Activated T-cell treated with anti-CD3 and anti-CD28 coated beads, Interleukin-2, amount 50 U/mL, for 72 hours (primary cell): ENCODE data around the gene TSFM. TPM values are rescaled to one million over a fixed set of nuclear protein-coding genes. Genes with fewer than 3 reads are reported as not detected.
A peak's percentile ranks its signal among the peaks of the same experiment; 100 is the strongest.

Source experiments
- ATAC-seq, 2 donors: fragments of 150-1000 bp; cut with Tn5 transposase; replicated peaks in 1 of 2; 2 replicates each; pipeline ENCODE4 v1.10.0; 2021; ENCODE audit warnings: moderate library complexity in 2 of 2, mild to moderate bottlenecking in 1 of 2
- DNase-seq, 2 donors: peaks; one replicate each; pipeline ENCODE4 v3.0.0; 2021 to 2022; ENCODE audit warnings: mixed read lengths in 1 of 2
- H3K27ac Mint-ChIP-seq: one replicate; pipeline ENCODE4 v1.8.0; 2022; ENCODE audit warnings: mild to moderate bottlenecking, moderate library complexity, mixed read lengths
- H3K27me3 Mint-ChIP-seq: one replicate; pipeline ENCODE4 v1.8.0; 2022; ENCODE audit warnings: low read depth, mixed read lengths
- H3K36me3 Mint-ChIP-seq, 2 donors: one replicate each; pipeline ENCODE4 v1.8.0; 2022; ENCODE audit warnings: mixed read lengths in 2 of 2, mild to moderate bottlenecking in 1 of 2; ENCODE audit not compliant: insufficient read depth in 2 of 2
- H3K4me1 Mint-ChIP-seq: one replicate; pipeline ENCODE4 v1.8.0; 2022; ENCODE audit warnings: low read depth, mixed read lengths
- H3K4me3 Mint-ChIP-seq, 2 donors: one replicate each; pipeline ENCODE4 v1.8.0; 2022; ENCODE audit warnings: mild to moderate bottlenecking in 2 of 2, mixed read lengths in 2 of 2, moderate library complexity in 2 of 2
- H3K9me3 Mint-ChIP-seq, 2 donors: one replicate each; pipeline ENCODE4 v1.8.0; 2022; ENCODE audit warnings: mixed read lengths in 2 of 2
- total RNA-seq, 2 donors: library from RNA; stranded (reverse); gene quantifications; one replicate each; pipeline ENCODE4 v1.2.3, GENCODE V29; 2022

Gene TSFM
- total RNA-seq, 2 donors from 2014 or later: 30.4 to 30.9 TPM

- no peak for ATAC-seq
- Mint-ChIP-seq H3K4me1 (peaks cover 20% of the 10 kb centered on the region), H3K4me3 (no peak overlapping the region), H3K9me3 (no peaks in the 10 kb centered on the region), H3K36me3 (peaks cover 1 to 13% of the 10 kb centered on the region in 2 donors), H3K27me3 (no peaks in the 10 kb centered on the region), H3K27ac (peak overlapping the region; percentile 97)
- DNase-seq: no peak
Observed at GRCh38 chr12:57781244-57781643, 1.3 kb upstream of the TSFM start.

GRCh38 chr12:57781801-57782200, 786 bp upstream of the TSFM start:
- no peak for DNase-seq
- ATAC-seq: no peak
- H3K4me3 Mint-ChIP-seq: peak overlapping the region in 1 of 2 donors; percentile 98
- H3K27ac Mint-ChIP-seq: peak overlapping the region; percentile 97
- no peaks in the 10 kb centered on the region for H3K9me3 Mint-ChIP-seq
- peaks cover 1 to 18% of the 10 kb centered on the region in 2 donors for H3K36me3 Mint-ChIP-seq
- no peaks in the 10 kb centered on the region for H3K27me3 Mint-ChIP-seq
- H3K4me1 Mint-ChIP-seq: peaks cover 20% of the 10 kb centered on the region

GRCh38 chr12:57782243-57782607, 362 bp upstream of the TSFM start:
- peak overlapping the region; percentile 97 for H3K27ac Mint-ChIP-seq
- peak in 1 of 2 donors; percentile 1 for ATAC-seq
- H3K4me3 Mint-ChIP-seq: peak overlapping the region; percentile 98
- H3K36me3 Mint-ChIP-seq: peaks cover 1 to 18% of the 10 kb centered on the region in 2 donors
- H3K9me3 Mint-ChIP-seq: no peaks in the 10 kb centered on the region
- peaks cover 20% of the 10 kb centered on the region for H3K4me1 Mint-ChIP-seq
- no peak for DNase-seq
- H3K27me3 Mint-ChIP-seq: no peaks in the 10 kb centered on the region

GRCh38 chr12:57783466-57783801, 847 bp downstream of the TSFM start:
- ATAC-seq (no peak), DNase-seq (no peak)
- Mint-ChIP-seq H3K9me3 (no peaks in the 10 kb centered on the region), H3K4me3 (peak overlapping the region; percentile 98), H3K36me3 (peaks cover 0 to 24% of the 10 kb centered on the region in 2 donors), H3K27ac (peak overlapping the region; percentile 97), H3K4me1 (peaks cover 20% of the 10 kb centered on the region), H3K27me3 (no peaks in the 10 kb centered on the region)

GRCh38 chr12:57783861-57784260, 1.3 kb downstream of the TSFM start:
- peak overlapping the region; percentile 65 to 72 for H3K4me3 Mint-ChIP-seq
- ATAC-seq (no peak), DNase-seq (no peak)
- H3K27ac Mint-ChIP-seq: peak overlapping the region; percentile 62
- peaks cover 0 to 26% of the 10 kb centered on the region in 2 donors for H3K36me3 Mint-ChIP-seq
- peaks cover 20% of the 10 kb centered on the region for H3K4me1 Mint-ChIP-seq
- H3K9me3 Mint-ChIP-seq: no peaks in the 10 kb centered on the region
- H3K27me3 Mint-ChIP-seq: no peaks in the 10 kb centered on the region

- H3K4me1 Mint-ChIP-seq: peaks cover 12% of the 10 kb centered on the region
- peaks cover 2 to 20% of the 10 kb centered on the region in 2 donors for H3K36me3 Mint-ChIP-seq
- peak overlapping the region; percentile 79 for H3K27ac Mint-ChIP-seq
- DNase-seq (no peak), ATAC-seq (no peak)
- H3K4me3 Mint-ChIP-seq: peak overlapping the region in 1 of 2 donors; percentile 23
- no peaks in the 10 kb centered on the region for H3K27me3 Mint-ChIP-seq
- H3K9me3 Mint-ChIP-seq: no peaks in the 10 kb centered on the region
Observed at GRCh38 chr12:57793920-57794319, 11.3 kb downstream of the TSFM start.

- no peak overlapping the region for H3K4me3 Mint-ChIP-seq
- DNase-seq: no peak
Observed at GRCh38 chr12:57795354-57795753, 12.8 kb downstream of the TSFM start.

GRCh38 chr12:57796996-57797395, 14.4 kb downstream of the TSFM start:
- no peak for DNase-seq
- Mint-ChIP-seq H3K9me3 (no peaks in the 10 kb centered on the region), H3K36me3 (peaks cover 2 to 25% of the 10 kb centered on the region in 2 donors), H3K27ac (no peak overlapping the region), H3K27me3 (no peaks in the 10 kb centered on the region), H3K4me1 (peaks cover 12% of the 10 kb centered on the region), H3K4me3 (no peak overlapping the region)
- no peak for ATAC-seq

More at GRCh38 chr12:57795354-57795753, 12.8 kb downstream of the TSFM start:
- Mint-ChIP-seq H3K4me1 (peaks cover 12% of the 10 kb centered on the region), H3K9me3 (no peaks in the 10 kb centered on the region), H3K27ac (peak overlapping the region; percentile 66), H3K36me3 (peaks cover 2 to 25% of the 10 kb centered on the region in 2 donors), H3K27me3 (no peaks in the 10 kb centered on the region)
- no peak for ATAC-seq

- Mint-ChIP-seq H3K36me3 (peaks cover under 1 to 27% of the 10 kb centered on the region in 2 donors), H3K27ac (peak overlapping the region; percentile 32)
- no peak for ATAC-seq
Observed at GRCh38 chr12:57797933-57798332, 15.3 kb downstream of the TSFM start.

GRCh38 chr12:57800965-57801364, 18.4 kb downstream of the TSFM start:
- H3K4me3 Mint-ChIP-seq: no peak overlapping the region
- no peaks in the 10 kb centered on the region for H3K9me3 Mint-ChIP-seq
- H3K27me3 Mint-ChIP-seq: no peaks in the 10 kb centered on the region
- DNase-seq: no peak
- ATAC-seq: no peak
- H3K36me3 Mint-ChIP-seq: peaks cover 0 to 16% of the 10 kb centered on the region in 2 donors
- no peak overlapping the region for H3K27ac Mint-ChIP-seq
- H3K4me1 Mint-ChIP-seq: no peaks in the 10 kb centered on the region

More at GRCh38 chr12:57797933-57798332, 15.3 kb downstream of the TSFM start:
- Mint-ChIP-seq H3K4me1 (peaks cover 12% of the 10 kb centered on the region), H3K27me3 (no peaks in the 10 kb centered on the region), H3K9me3 (no peaks in the 10 kb centered on the region), H3K4me3 (no peak overlapping the region)
- DNase-seq: no peak

GRCh38 chr12:57802607-57803006, 20.0 kb downstream of the TSFM start:
- DNase-seq (no peak), ATAC-seq (peak in 1 of 2 donors; percentile 47)
- Mint-ChIP-seq H3K27ac (no peak overlapping the region), H3K27me3 (no peaks in the 10 kb centered on the region), H3K36me3 (peaks cover 0 to 13% of the 10 kb centered on the region in 2 donors), H3K4me1 (no peaks in the 10 kb centered on the region), H3K9me3 (no peaks in the 10 kb centered on the region), H3K4me3 (no peak overlapping the region)

GRCh38 chr12:57803319-57803893, 20.8 kb downstream of the TSFM start:
- no peaks in the 10 kb centered on the region for H3K4me1 Mint-ChIP-seq
- H3K4me3 Mint-ChIP-seq: no peak overlapping the region
- DNase-seq: peak; percentile 15 to 29
- ATAC-seq: peak; percentile 34 to 54
- H3K27ac Mint-ChIP-seq: no peak overlapping the region
- H3K9me3 Mint-ChIP-seq: no peaks in the 10 kb centered on the region
- H3K36me3 Mint-ChIP-seq: peaks cover 0 to 13% of the 10 kb centered on the region in 2 donors
- no peaks in the 10 kb centered on the region for H3K27me3 Mint-ChIP-seq

- no peaks in the 10 kb centered on the region for H3K27me3 Mint-ChIP-seq
- no peak overlapping the region for H3K27ac Mint-ChIP-seq
- no peak overlapping the region for H3K4me3 Mint-ChIP-seq
- ATAC-seq (no peak), DNase-seq (no peak)
- H3K4me1 Mint-ChIP-seq: no peaks in the 10 kb centered on the region
- peaks cover 0 to 4% of the 10 kb centered on the region in 2 donors for H3K36me3 Mint-ChIP-seq
- no peaks in the 10 kb centered on the region for H3K9me3 Mint-ChIP-seq
Observed at GRCh38 chr12:57806677-57807076, 24.1 kb downstream of the TSFM start.

- no peak for ATAC-seq
- peaks cover 0 to 4% of the 10 kb centered on the region in 2 donors for H3K36me3 Mint-ChIP-seq
Observed at GRCh38 chr12:57807285-57807684, 24.7 kb downstream of the TSFM start.

More at GRCh38 chr12:57807285-57807684, 24.7 kb downstream of the TSFM start:
- no peak overlapping the region for H3K27ac Mint-ChIP-seq
- H3K4me3 Mint-ChIP-seq: no peak overlapping the region
- no peaks in the 10 kb centered on the region for H3K27me3 Mint-ChIP-seq
- H3K9me3 Mint-ChIP-seq: no peaks in the 10 kb centered on the region
- DNase-seq: no peak
- no peaks in the 10 kb centered on the region for H3K4me1 Mint-ChIP-seq
